BLaER1 treated with 17β-estradiol and CSF1 and Interleukin-3, amounts not matched to agents 10 nM and 100 nM (cell line): ENCODE results near the gene ERC2.

ENCODE experiments used
- H3K27ac ChIP-seq, 11 experiments: shearing (Covaris generic); formaldehyde crosslinking; 2 replicates each; pipeline ENCODE4 v1.8.1; 2022
- H3K27me3 ChIP-seq, 11 experiments: shearing (Covaris generic); formaldehyde crosslinking; 2 replicates each; pipeline ENCODE4 v1.8.1; 2022
- H3K36me3 ChIP-seq, 11 experiments: shearing (Covaris generic); formaldehyde crosslinking; 2 replicates each; pipeline ENCODE4 v1.8.1; 2022
- H3K4me1 ChIP-seq, 10 experiments: shearing (Covaris generic); formaldehyde crosslinking; 2 replicates each; pipeline ENCODE4 v1.8.1; 2022
- H3K4me2 ChIP-seq, 11 experiments: shearing (Covaris generic); formaldehyde crosslinking; 2 replicates each; pipeline ENCODE4 v1.8.1; 2022
- H3K4me3 ChIP-seq, 10 experiments: shearing (Covaris generic); formaldehyde crosslinking; 2 replicates each; pipeline ENCODE4 v1.8.1; 2022
- H3K9ac ChIP-seq, 11 experiments: shearing (Covaris generic); formaldehyde crosslinking; 2 replicates each; pipeline ENCODE4 v1.8.1; 2022
- H3K9me3 ChIP-seq, 11 experiments: shearing (Covaris generic); formaldehyde crosslinking; replicated peaks in 1 of 11; 2 replicates each; pipeline ENCODE4 v1.8.1; 2022
- H4K20me1 ChIP-seq, 11 experiments: shearing (Covaris generic); formaldehyde crosslinking; 2 replicates each; pipeline ENCODE4 v1.8.1; 2022
- Cebpa-rat ChIP-seq, 11 experiments: shearing (Covaris generic); IDR thresholded peaks; 2 replicates each; pipeline ENCODE4 v1.8.1; 2022

ERC2 gene

GRCh38 chr3:56137415-56137814, 330.9 kb downstream of the ERC2 start:
- Histone ChIP-seq H3K4me3 (no peak overlapping the region), H3K4me1 (peaks cover 0 to 1% (median 0%) of the 10 kb centered on the region in 10 experiments; a peak in 6 of 20 replicates), H3K9ac (no peak overlapping the region), H3K27ac (no peak overlapping the region), H4K20me1 (no peaks in the 10 kb centered on the region), H3K4me2 (no peak overlapping the region), H3K27me3 (no peaks in the 10 kb centered on the region), H3K9me3 (no peaks in the 10 kb centered on the region), H3K36me3 (no peaks in the 10 kb centered on the region)
- TF ChIP-seq Cebpa-rat (IDR thresholded peaks at IDR 0.05), result no peak

GRCh38 chr3:56136514-56136913, 331.8 kb downstream of the ERC2 start:
- TF ChIP-seq Cebpa-rat (IDR thresholded peaks at IDR 0.05), result no peak
- Histone ChIP-seq H3K27ac (no peak overlapping the region), H3K4me3 (no peak overlapping the region), H4K20me1 (no peaks in the 10 kb centered on the region), H3K4me2 (no peak overlapping the region), H3K9ac (no peak overlapping the region), H3K27me3 (no peaks in the 10 kb centered on the region), H3K4me1 (peaks cover 0 to 10% (median 1%) of the 10 kb centered on the region in 10 experiments; a peak in 7 of 20 replicates), H3K9me3 (no peaks in the 10 kb centered on the region), H3K36me3 (no peaks in the 10 kb centered on the region)

- Histone ChIP-seq H3K4me2 (no peak overlapping the region), H3K4me1 (peaks cover 0 to 13% (median 1%) of the 10 kb centered on the region in 10 experiments; a peak in 7 of 20 replicates), H3K9ac (no peak overlapping the region), H3K36me3 (no peaks in the 10 kb centered on the region), H3K4me3 (no peak overlapping the region), H4K20me1 (no peaks in the 10 kb centered on the region), H3K27ac (no peak overlapping the region), H3K9me3 (no peaks in the 10 kb centered on the region), H3K27me3 (no peaks in the 10 kb centered on the region)
- TF ChIP-seq Cebpa-rat (IDR thresholded peaks at IDR 0.05), result no peak
Observed at GRCh38 chr3:56135941-56136340, 332.3 kb downstream of the ERC2 start.

GRCh38 chr3:56133423-56133822, 334.8 kb downstream of the ERC2 start:
- H3K36me3 ChIP-seq, result no peaks in the 10 kb centered on the region
- H3K4me2 ChIP-seq, result no peak overlapping the region
- no peak overlapping the region for H3K27ac ChIP-seq
- H3K9me3 ChIP-seq, result no peaks in the 10 kb centered on the region
- TF ChIP-seq Cebpa-rat (IDR thresholded peaks at IDR 0.05), result no peak
- no peak overlapping the region for H3K9ac ChIP-seq
- H3K27me3 ChIP-seq, result no peaks in the 10 kb centered on the region
- H3K4me3 ChIP-seq, result no peak overlapping the region
- no peaks in the 10 kb centered on the region for H4K20me1 ChIP-seq
- H3K4me1 ChIP-seq, result peaks cover 0 to 13% (median 1%) of the 10 kb centered on the region in 10 experiments; a peak in 7 of 20 replicates

GRCh38 chr3:56132762-56133161, 335.5 kb downstream of the ERC2 start:
- TF ChIP-seq Cebpa-rat (IDR thresholded peaks at IDR 0.05), result no peak
- H3K4me1 ChIP-seq, result peaks cover 0 to 13% (median 1%) of the 10 kb centered on the region in 10 experiments; a peak in 7 of 20 replicates
- no peak overlapping the region for H3K27ac ChIP-seq
- H3K4me3 ChIP-seq, result no peak overlapping the region
- no peak overlapping the region for H3K9ac ChIP-seq
- no peaks in the 10 kb centered on the region for H4K20me1 ChIP-seq
- peak overlapping the region in 1 of 11 experiments; percentile 57; a peak in 1 of 22 replicates for H3K4me2 ChIP-seq
- no peaks in the 10 kb centered on the region for H3K36me3 ChIP-seq
- H3K9me3 ChIP-seq, result no peaks in the 10 kb centered on the region
- H3K27me3 ChIP-seq, result no peaks in the 10 kb centered on the region

- Histone ChIP-seq H3K4me2 (peak overlapping the region in 4 of 11 experiments; percentile 56 to 66 (median 61); a peak in 8 of 22 replicates), H3K36me3 (no peaks in the 10 kb centered on the region), H3K27me3 (no peaks in the 10 kb centered on the region), H3K27ac (peak overlapping the region in 1 of 11 experiments; percentile 44; a peak in 3 of 22 replicates), H4K20me1 (no peaks in the 10 kb centered on the region), H3K9me3 (no peaks in the 10 kb centered on the region), H3K9ac (no peak overlapping the region), H3K4me1 (peaks cover 0 to 13% (median 1%) of the 10 kb centered on the region in 10 experiments; a peak in 7 of 20 replicates), H3K4me3 (no peak overlapping the region)
- TF ChIP-seq Cebpa-rat (IDR thresholded peaks at IDR 0.05), result no peak
Observed at GRCh38 chr3:56131974-56132590, 336.2 kb downstream of the ERC2 start.

GRCh38 chr3:56130036-56130435, 338.2 kb downstream of the ERC2 start:
- H4K20me1 ChIP-seq, result no peaks in the 10 kb centered on the region
- no peaks in the 10 kb centered on the region for H3K36me3 ChIP-seq
- no peak overlapping the region for H3K27ac ChIP-seq
- peaks cover 0 to 21% (median 3%) of the 10 kb centered on the region in 10 experiments; a peak in 7 of 20 replicates for H3K4me1 ChIP-seq
- TF ChIP-seq Cebpa-rat (IDR thresholded peaks at IDR 0.05), result no peak
- H3K9ac ChIP-seq, result no peak overlapping the region
- H3K27me3 ChIP-seq, result no peaks in the 10 kb centered on the region
- no peak overlapping the region for H3K4me2 ChIP-seq
- H3K9me3 ChIP-seq, result no peaks in the 10 kb centered on the region
- no peak overlapping the region for H3K4me3 ChIP-seq

- H3K9me3 ChIP-seq, result no peaks in the 10 kb centered on the region
- no peak for TF ChIP-seq Cebpa-rat (IDR thresholded peaks at IDR 0.05)
- no peak overlapping the region for H3K9ac ChIP-seq
- no peak overlapping the region for H3K4me3 ChIP-seq
- no peaks in the 10 kb centered on the region for H3K27me3 ChIP-seq
- no peaks in the 10 kb centered on the region for H3K36me3 ChIP-seq
- H3K27ac ChIP-seq, result 0 out of 22 replicates have a peak overlapping the region, but pooled peaks of 1 of the 11 experiments have one; percentile 55
- no peaks in the 10 kb centered on the region for H4K20me1 ChIP-seq
- H3K4me2 ChIP-seq, result no peak overlapping the region
- peaks cover 0 to 33% (median 0%) of the 10 kb centered on the region in 10 experiments; a peak in 7 of 20 replicates for H3K4me1 ChIP-seq
Observed at GRCh38 chr3:56126632-56127031, 341.6 kb downstream of the ERC2 start.

GRCh38 chr3:56125358-56126005, 342.8 kb downstream of the ERC2 start:
- Histone ChIP-seq H3K4me2 (peak overlapping the region in 3 of 11 experiments; percentile 27 to 33 (median 32); a peak in 4 of 22 replicates), H3K27ac (peak overlapping the region in 3 of 11 experiments; percentile 46 to 55 (median 51); a peak in 6 of 22 replicates)

More at GRCh38 chr3:56125358-56126005, 342.8 kb downstream of the ERC2 start:
- Histone ChIP-seq H3K27me3 (no peaks in the 10 kb centered on the region), H3K4me3 (no peak overlapping the region), H3K36me3 (no peaks in the 10 kb centered on the region), H3K9me3 (no peaks in the 10 kb centered on the region), H3K9ac (no peak overlapping the region), H3K4me1 (peaks cover 0 to 38% (median 0%) of the 10 kb centered on the region in 10 experiments; a peak in 7 of 20 replicates), H4K20me1 (no peaks in the 10 kb centered on the region)
- no peak for TF ChIP-seq Cebpa-rat (IDR thresholded peaks at IDR 0.05)
